Thyroid gland (tissue), 4 donors: Measurements from ENCODE around the gene ARMH3. TPM values are rescaled to one million over a fixed set of nuclear protein-coding genes. Genes with fewer than 3 reads are reported as not detected.
"Not testable (repeated sequence)": the region's sequence is repeated elsewhere in the genome, so short reads cannot be mapped to it uniquely, and the experiment has no call there.

Source experiments
- DNase-seq, 2 donors: peaks; one replicate each; pipeline ENCODE4 v3.0.0-alpha.2; 2019
- H3K27ac ChIP-seq, 3 donors: fragments of 200-600 bp; sonication (generic); 1 replicate in 2 of 3; 2 replicates in 1 of 3; pipeline ENCODE4 v1.5.1; 2016 to 2019; ENCODE audit warnings: mild to moderate bottlenecking in 1 of 3, moderate library complexity in 1 of 3
- H3K27me3 ChIP-seq: fragments of 200-600 bp; sonication (generic); one replicate; pipeline ENCODE4 v1.5.1; 2019
- H3K36me3 ChIP-seq, 2 donors: fragments of 200-600 bp; sonication (generic); one replicate each; pipeline ENCODE4 v1.5.1; 2016 to 2019
- H3K4me1 ChIP-seq, 2 donors: fragments of 200-600 bp; sonication (generic); one replicate each; pipeline ENCODE4 v1.5.1; 2017 to 2019
- H3K4me3 ChIP-seq, 3 donors: fragments of 200-600 bp; sonication (generic); replicated peaks in 1 of 3; 1 replicate in 2 of 3; 2 replicates in 1 of 3; pipeline ENCODE4 v1.5.1; 2016; ENCODE audit warnings: mild to moderate bottlenecking in 1 of 3
- H3K9me3 ChIP-seq: fragments of 200-600 bp; sonication (generic); one replicate; pipeline ENCODE4 v1.5.1; 2017
- CTCF ChIP-seq, 6 experiments: fragments of 200-600 bp in 3 of 6; fragments of 450-650 bp in 3 of 6; sonication (generic) in 3 of 6; IDR thresholded peaks; one replicate each; pipeline ENCODE4 v1.5.1; 2016 to 2019; ENCODE audit warnings: antibody characterized with exemption in 6 of 6, mild to moderate bottlenecking in 2 of 6, inconsistent platforms in 1 of 6, moderate library complexity in 1 of 6
- POLR2A ChIP-seq, 2 donors: fragments of 450-650 bp; IDR thresholded peaks; one replicate each; pipeline ENCODE4 v1.6.1; 2017; ENCODE audit warnings: antibody characterized with exemption in 2 of 2, mild to moderate bottlenecking in 2 of 2, moderate library complexity in 1 of 2
- WGBS, 2 donors: methylation state at CpG; one replicate each; pipeline ENCODE4 v1.1.5; 2017; 5-methylcytosine and 5-hydroxymethylcytosine counted together
- intact Hi-C: fragments of 100-400 bp; cut with DNase I; formaldehyde crosslinking; loops from one replicate; pipeline ENCODE4 v1.15.1; 2023
- total RNA-seq, 4 donors: library from RNA; depleted of rRNA; stranded (reverse); fragments of >200 nt; gene quantifications; one replicate each; pipeline ENCODE4 v1.2.3, GENCODE V29; 2016

ARMH3 gene
- total RNA-seq, 4 donors from 2014 or later, result 14.2 to 21.2 (median 18.3) TPM

DNA sequence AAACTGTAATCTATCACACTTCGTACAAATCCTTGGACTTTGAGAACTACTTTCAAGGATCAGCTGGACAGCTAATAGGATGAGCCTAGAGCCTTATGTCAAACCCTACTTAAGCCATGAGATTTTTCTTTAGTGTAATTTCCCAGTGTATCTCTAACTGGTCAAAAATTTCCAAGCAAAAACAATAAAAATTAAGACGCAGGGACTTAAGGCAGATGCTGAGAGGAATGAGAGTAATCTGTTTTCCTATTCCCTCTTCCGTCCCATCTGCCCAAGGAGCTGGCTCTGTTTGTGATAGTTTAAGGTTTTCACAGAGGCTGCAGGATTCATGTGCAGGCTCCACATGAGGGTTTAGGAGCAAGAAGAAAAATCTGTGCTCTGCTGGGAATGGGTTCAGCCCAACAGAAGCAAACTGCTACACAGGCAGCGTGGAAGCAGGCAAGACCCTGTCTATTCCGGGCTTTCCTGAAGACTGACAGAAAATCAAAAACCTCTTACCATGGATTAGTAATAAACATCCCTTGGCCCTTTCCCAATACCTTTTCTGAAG is 62.2 kb downstream of the ARMH3 start:
- no peak for TF ChIP-seq CTCF (IDR thresholded peaks at IDR 0.05)
- no peak for TF ChIP-seq POLR2A (IDR thresholded peaks at IDR 0.05)
- Histone ChIP-seq H3K4me1 (no peaks in the 10 kb centered on the region), H3K4me3 (no peak overlapping the region), H3K27ac (no peak overlapping the region), H3K27me3 (no peaks in the 10 kb centered on the region), H3K36me3 (peaks cover 21 to 48% of the 10 kb centered on the region in 2 donors), H3K9me3 (no peaks in the 10 kb centered on the region)
- 92 to 94% methylated on average over 5 of the region's 5 CpGs for WGBS, 2 donors
- no peak for DNase-seq
- intact Hi-C loops, result no loop called here

GRCh38 chr10:101993221-101993620 is 62.8 kb downstream of the ARMH3 start:
- DNase-seq, result no peak
- TF ChIP-seq CTCF (IDR thresholded peaks at IDR 0.05), result no peak
- no peak for TF ChIP-seq POLR2A (IDR thresholded peaks at IDR 0.05)
- intact Hi-C loops, result no loop called here
- H3K9me3 ChIP-seq, result no peaks in the 10 kb centered on the region
- H3K27me3 ChIP-seq, result no peaks in the 10 kb centered on the region
- H3K4me3 ChIP-seq, result no peak overlapping the region
- no peaks in the 10 kb centered on the region for H3K4me1 ChIP-seq
- H3K36me3 ChIP-seq, result peaks cover 26 to 52% of the 10 kb centered on the region in 2 donors
- WGBS, 2 donors, result 95 to 97% methylated on average over 4 of the region's 4 CpGs
- no peak overlapping the region for H3K27ac ChIP-seq

DNA sequence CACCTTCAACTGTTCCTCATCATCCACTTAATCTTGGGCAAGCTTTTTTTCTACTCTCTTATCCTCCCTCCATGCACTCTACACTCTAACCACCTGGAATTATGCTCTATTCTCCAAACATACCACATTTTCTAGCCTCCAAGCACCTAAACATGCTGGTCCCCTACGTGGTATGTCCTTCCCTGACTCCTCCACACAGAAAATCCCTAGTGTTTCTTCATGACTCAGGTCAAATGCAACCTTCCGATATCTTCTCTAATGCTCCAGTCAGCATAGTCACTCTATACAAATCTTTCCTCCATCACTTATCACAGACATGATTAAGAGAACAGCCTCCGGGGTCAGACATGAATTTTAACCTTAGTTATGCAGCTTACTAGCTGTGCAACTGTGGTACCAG is 68.8 kb downstream of the ARMH3 start:
- Histone ChIP-seq H3K4me3 (no peak overlapping the region), H3K27me3 (no peaks in the 10 kb centered on the region), H3K9me3 (no peaks in the 10 kb centered on the region), H3K4me1 (peaks cover 0 to 6% of the 10 kb centered on the region in 2 donors), H3K27ac (no peak overlapping the region), H3K36me3 (peaks cover 34 to 38% of the 10 kb centered on the region in 2 donors)
- 80 to 91% methylated on average over 3 of the region's 3 CpGs for WGBS, 2 donors
- intact Hi-C loops, result no loop called here
- TF ChIP-seq POLR2A (IDR thresholded peaks at IDR 0.05), result no peak
- no peak for TF ChIP-seq CTCF (IDR thresholded peaks at IDR 0.05)
- DNase-seq, result no peak

- peaks cover 0 to 6% of the 10 kb centered on the region in 2 donors for H3K4me1 ChIP-seq
- H3K4me3 ChIP-seq, result no peak overlapping the region
- TF ChIP-seq POLR2A (IDR thresholded peaks at IDR 0.05) (no peak), CTCF (IDR thresholded peaks at IDR 0.05) (no peak)
- H3K27me3 ChIP-seq, result no peaks in the 10 kb centered on the region
- H3K27ac ChIP-seq, result no peak overlapping the region
- peaks cover 33 to 34% of the 10 kb centered on the region in 2 donors for H3K36me3 ChIP-seq
- peak; percentile 64 to 66 for DNase-seq
- H3K9me3 ChIP-seq, result no peaks in the 10 kb centered on the region
- intact Hi-C loops, result no loop called here
- 50 to 55% methylated on average over 3 of the region's 3 CpGs for WGBS, 2 donors
These were observed 69.4 kb downstream of the ARMH3 start for GRCh38 chr10:101986624-101986971.

GRCh38 chr10:101980677-101981076 is 75.3 kb downstream of the ARMH3 start:
- intact Hi-C loops, H3K36me3 ChIP-seq: not testable (repeated sequence)
- 92 to 100% methylated on average over 2 of the region's 2 CpGs for WGBS, 2 donors

More at GRCh38 chr10:101980677-101981076, 75.3 kb downstream of the ARMH3 start:
- H3K4me1 ChIP-seq, H3K9me3 ChIP-seq, DNase-seq, H3K27ac ChIP-seq, H3K27me3 ChIP-seq, H3K4me3 ChIP-seq: not testable (repeated sequence)
